Measurements from ENCODE around the gene P2RX2. TPM values are rescaled to one million over a fixed set of nuclear protein-coding genes. Genes with fewer than 3 reads are reported as not detected.

The P2RX2 gene
- total and polyA plus RNA-seq, 2 of the 4 experiments (the other 2 are of a cell fraction) = not detected

DNA sequence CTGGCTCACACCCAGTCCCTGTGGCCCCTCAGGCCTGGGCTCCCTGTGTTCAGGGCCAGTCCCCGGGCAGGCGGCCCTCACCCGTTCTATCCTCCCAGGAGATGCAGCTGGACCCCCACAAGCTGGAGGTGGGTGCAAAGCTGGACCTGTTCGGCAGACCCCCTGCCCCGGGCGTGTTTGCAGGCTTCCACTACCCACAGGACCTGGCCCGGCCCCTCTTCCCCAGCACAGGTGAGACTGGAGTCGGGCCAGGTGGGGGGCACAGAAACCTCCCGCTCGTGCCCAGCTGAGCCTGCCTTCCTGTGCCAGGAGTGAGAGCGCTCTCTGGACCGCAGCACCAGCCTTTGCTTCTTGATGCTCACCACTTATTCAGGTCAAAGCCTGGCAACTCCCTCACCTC, 41.9 kb upstream of the P2RX2 start:
- BruUV-seq (replicated peaks) = no TSS peak
- Histone ChIP-seq H3K18ac (ENCODE audit: low read depth, low read length) (no peak overlapping the region), H3K4me2 (ENCODE audit: low read depth, low read length) (no peak overlapping the region), H2BK120ac (ENCODE audit: low read depth, low read length) (no peak overlapping the region), H4K5ac (ENCODE audit: low read depth, low read length) (no peak overlapping the region), H2AK5ac (ENCODE audit: low read depth, low read length) (no peak overlapping the region), H3K4me3 (ENCODE audit: insufficient read depth, low read depth, low read length) (no peak overlapping the region), H2BK15ac (ENCODE audit: low read depth, low read length) (no peak overlapping the region), H2AK9ac (replicated peaks; ENCODE audit: low read depth, low read length, poor library complexity) (peak overlapping the region; percentile 84), H3K27me3 (ENCODE audit: control insufficient read depth, insufficient read depth, low read length) (no peaks in the 10 kb centered on the region), H3K14ac (replicated peaks; ENCODE audit: low read depth, low read length) (no peak overlapping the region), H4K8ac (ENCODE audit: low read depth in 2 of 2, low read length in 2 of 2) (no peak overlapping the region), H2BK5ac (ENCODE audit: low read depth, low read length, poor library complexity, severe bottlenecking) (no peak overlapping the region), H2AFZ (replicated peaks; ENCODE audit: low read length, poor library complexity) (no peak overlapping the region), H3K27ac (ENCODE audit: insufficient read depth, low read length) (no peak overlapping the region), H3K9me3 (ENCODE audit: control insufficient read depth, insufficient read depth, low read length) (no peaks in the 10 kb centered on the region), H3K9me1 (ENCODE audit: insufficient read depth, low read length) (no peaks in the 10 kb centered on the region), H3K4ac (ENCODE audit: low read depth, low read length) (no peak overlapping the region), H4K20me1 (ENCODE audit: insufficient read depth, low read length) (no peaks in the 10 kb centered on the region; the same call in 1 of the 2 replicates), H3K79me1 (ENCODE audit: low read depth in 1 of 2, low read length in 2 of 2) (no peaks in the 10 kb centered on the region), H3K9ac (ENCODE audit: low read depth, low read length) (no peak overlapping the region), H3K23ac (ENCODE audit: low read depth, low read length) (no peak overlapping the region), H4K91ac (ENCODE audit: insufficient read depth, low read depth, low read length) (no peak overlapping the region), H3K4me1 (ENCODE audit: control insufficient read depth, insufficient read depth, low read length) (no peaks in the 10 kb centered on the region), H3K36me3 (ENCODE audit: control insufficient read depth, insufficient read depth, low read length) (peaks cover 37% of the 10 kb centered on the region), H3K56ac (ENCODE audit: extremely low read depth, insufficient read depth, low read length) (no peak overlapping the region), H2BK20ac (ENCODE audit: low read depth, low read length) (no peak overlapping the region)
- DNase-seq (no peak), ATAC-seq (ENCODE audit: low read depth) (no peak)
- dilution Hi-C loops (cut with HindIII; ENCODE audit: low sequenced_read_pairs, unreplicated experiment) = no loop called here
- ChIA-PET POLR2A (ENCODE audit: unreplicated experiment) (no interaction called here), CTCF (no interaction called here)
- TF ChIP-seq FOS (IDR thresholded peaks at IDR 0.05; ENCODE audit: low read depth, low read length) (no peak), ELK1 (IDR thresholded peaks at IDR 0.05; ENCODE audit: borderline replicate concordance, low read depth, low read length) (no peak), MXI1 (IDR thresholded peaks at IDR 0.05; ENCODE audit: borderline replicate concordance, low read depth, low read length) (no peak), MAZ (IDR thresholded peaks at IDR 0.05; ENCODE audit: borderline replicate concordance, low read depth, low read length) (no peak), RCOR1 (IDR thresholded peaks at IDR 0.05; ENCODE audit: insufficient replicate concordance, low read length) (no peak), NFE2L2 (IDR thresholded peaks at IDR 0.05; ENCODE audit: low read depth, low read length) (no peak), MAFK (IDR thresholded peaks at IDR 0.05; ENCODE audit: low read depth, low read length) (no peak), RAD21 (IDR thresholded peaks at IDR 0.05; ENCODE audit: low read length) (no peak), RFX5 (IDR thresholded peaks at IDR 0.05; ENCODE audit: low read depth, low read length) (no peak), POLR2A (IDR thresholded peaks at IDR 0.05; ENCODE audit: low read depth, low read length) (no peak)
- TF ChIP-seq, protein P1, sequence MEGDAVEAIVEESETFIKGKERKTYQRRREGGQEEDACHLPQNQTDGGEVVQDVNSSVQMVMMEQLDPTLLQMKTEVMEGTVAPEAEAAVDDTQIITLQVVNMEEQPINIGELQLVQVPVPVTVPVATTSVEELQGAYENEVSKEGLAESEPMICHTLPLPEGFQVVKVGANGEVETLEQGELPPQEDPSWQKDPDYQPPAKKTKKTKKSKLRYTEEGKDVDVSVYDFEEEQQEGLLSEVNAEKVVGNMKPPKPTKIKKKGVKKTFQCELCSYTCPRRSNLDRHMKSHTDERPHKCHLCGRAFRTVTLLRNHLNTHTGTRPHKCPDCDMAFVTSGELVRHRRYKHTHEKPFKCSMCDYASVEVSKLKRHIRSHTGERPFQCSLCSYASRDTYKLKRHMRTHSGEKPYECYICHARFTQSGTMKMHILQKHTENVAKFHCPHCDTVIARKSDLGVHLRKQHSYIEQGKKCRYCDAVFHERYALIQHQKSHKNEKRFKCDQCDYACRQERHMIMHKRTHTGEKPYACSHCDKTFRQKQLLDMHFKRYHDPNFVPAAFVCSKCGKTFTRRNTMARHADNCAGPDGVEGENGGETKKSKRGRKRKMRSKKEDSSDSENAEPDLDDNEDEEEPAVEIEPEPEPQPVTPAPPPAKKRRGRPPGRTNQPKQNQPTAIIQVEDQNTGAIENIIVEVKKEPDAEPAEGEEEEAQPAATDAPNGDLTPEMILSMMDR (conservative IDR thresholded peaks at IDR 0.05; ENCODE audit: low read depth, low read length) = no peak
- TF ChIP-seq, protein P2, sequence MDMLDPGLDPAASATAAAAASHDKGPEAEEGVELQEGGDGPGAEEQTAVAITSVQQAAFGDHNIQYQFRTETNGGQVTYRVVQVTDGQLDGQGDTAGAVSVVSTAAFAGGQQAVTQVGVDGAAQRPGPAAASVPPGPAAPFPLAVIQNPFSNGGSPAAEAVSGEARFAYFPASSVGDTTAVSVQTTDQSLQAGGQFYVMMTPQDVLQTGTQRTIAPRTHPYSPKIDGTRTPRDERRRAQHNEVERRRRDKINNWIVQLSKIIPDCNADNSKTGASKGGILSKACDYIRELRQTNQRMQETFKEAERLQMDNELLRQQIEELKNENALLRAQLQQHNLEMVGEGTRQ (IDR thresholded peaks at IDR 0.05; ENCODE audit: low read depth, low read length) = no peak
- in situ Hi-C loops (cut with MboI; ENCODE audit: low sequenced_read_pairs) = no loop called here
- intact Hi-C loops (cut with micrococcal nuclease) = no loop called here
- 97% methylated on average over 5 of the region's 12 CpGs; no CpG with 5 or more reads in 1 of the 2 experiments for WGBS, 2 experiments (ENCODE audit: extremely low coverage in 2 of 2, insufficient read length in 1 of 2)

Data from IMR-90 (cell line).